MV-4-11 (cell line): ENCODE data around the gene TRIM9.
"Not testable (repeated sequence)": the region's sequence is repeated elsewhere in the genome, so short reads cannot be mapped to it uniquely, and the experiment has no call there.

Experiments used
- DNase-seq: peaks from one replicate; lab custom pipeline; 2025; lab: John Stamatoyannopoulos, UW

TRIM9 gene

DNA sequence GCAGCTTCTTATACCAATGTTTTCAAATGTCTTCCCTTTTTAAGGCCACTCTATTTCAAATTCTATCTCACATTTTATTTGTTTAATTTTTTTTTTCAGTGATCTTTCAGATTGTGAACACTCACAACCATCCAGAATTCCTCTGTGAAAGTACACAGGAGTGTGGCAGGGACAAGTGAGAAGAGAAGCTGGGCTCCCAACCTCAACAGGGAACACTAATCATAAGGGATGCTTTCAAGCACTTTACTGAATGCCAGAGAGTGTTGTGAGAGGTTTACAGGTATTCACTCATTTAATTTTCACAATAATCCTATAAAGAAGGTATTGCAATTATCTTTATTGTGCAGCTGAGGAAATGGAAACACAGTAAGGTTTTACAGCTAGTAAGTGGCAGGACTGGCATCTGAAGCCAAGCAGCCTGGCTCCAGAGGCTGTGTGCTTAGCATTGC is 90.5 kb downstream of the TRIM9 start:
- no peak for DNase-seq

DNA sequence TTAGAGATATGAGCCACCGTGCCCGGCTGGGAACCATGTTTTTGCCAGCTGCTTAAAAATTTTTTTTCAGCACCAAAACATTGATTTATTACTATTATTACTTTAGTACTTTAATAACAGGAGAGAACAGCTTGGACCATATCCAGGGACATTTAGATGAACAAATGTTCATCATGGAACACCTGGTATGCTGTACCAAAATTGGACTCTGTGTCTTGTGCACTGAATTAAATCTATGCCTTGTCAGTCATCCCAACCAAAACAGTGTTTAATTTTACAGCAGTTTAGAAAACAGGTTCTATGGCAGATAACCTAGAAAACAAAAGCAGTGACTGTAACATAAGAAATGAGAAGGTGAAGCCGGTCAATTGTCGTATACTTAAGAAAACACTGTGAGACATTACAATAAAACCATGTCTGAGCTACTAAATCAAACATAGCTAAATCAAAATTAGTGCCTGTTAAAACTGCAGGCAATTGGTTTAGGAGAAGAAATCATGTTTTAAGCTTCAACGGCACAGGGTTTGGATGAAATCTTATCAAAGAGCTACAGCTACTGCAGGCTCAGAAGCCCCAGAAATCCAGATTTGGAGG is 92.4 kb downstream of the TRIM9 start:
- no peak for DNase-seq

DNA sequence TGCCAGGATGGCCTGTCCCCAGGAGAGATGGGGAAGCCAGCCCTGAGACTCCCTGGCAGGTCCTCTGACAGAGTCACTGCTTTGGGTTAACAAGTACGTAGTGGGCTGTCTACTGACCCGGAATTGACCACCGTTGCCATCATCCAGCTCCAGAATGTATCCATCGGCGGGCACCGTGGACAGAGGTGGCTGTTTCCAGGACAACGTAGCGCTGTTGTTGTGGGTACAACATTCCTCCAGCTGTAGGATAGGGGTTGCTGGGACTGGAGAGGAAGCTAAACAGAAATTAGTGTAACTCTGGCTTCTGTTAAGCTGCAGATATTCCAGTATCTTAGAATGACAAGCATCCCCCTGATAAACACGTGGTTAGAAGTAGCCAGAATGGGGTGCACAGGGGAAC is 94.3 kb downstream of the TRIM9 start:
- DNase-seq: no peak

GRCh38 chr14:50999726-51000125 is 95.2 kb downstream of the TRIM9 start:
- DNase-seq: no peak

GRCh38 chr14:50998612-50999011 is 96.3 kb downstream of the TRIM9 start:
- DNase-seq: peak; percentile 63

DNA sequence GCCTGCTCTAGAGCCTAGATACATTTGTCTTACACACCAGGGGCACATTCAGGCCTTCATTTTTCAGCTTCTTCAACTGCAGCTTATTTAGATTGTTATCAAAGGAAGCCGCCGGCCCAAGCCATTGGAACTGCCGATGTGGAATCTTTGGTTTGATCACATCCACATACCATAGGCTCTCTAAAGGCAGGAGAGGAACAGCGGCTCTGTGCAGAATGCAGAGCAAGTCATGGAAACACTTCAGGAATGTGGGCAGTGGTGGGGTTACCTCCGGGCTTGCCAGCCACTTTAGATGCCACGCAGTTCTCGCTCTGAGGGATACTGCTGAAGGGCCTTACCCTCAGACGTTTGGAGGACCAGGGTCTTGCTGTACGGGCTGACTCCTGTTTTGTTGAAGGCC is 97.2 kb downstream of the TRIM9 start:
- no peak for DNase-seq

GRCh38 chr14:50994158-50994557 is 100.7 kb downstream of the TRIM9 start:
- not testable (repeated sequence) for DNase-seq

- DNase-seq: no peak
These were observed 109.0 kb downstream of the TRIM9 start for GRCh38 chr14:50985859-50986331.

- no peak for DNase-seq
These were observed 109.6 kb downstream of the TRIM9 start for GRCh38 chr14:50985124-50985858.

- no peak for DNase-seq
These were observed 110.7 kb downstream of the TRIM9 start for GRCh38 chr14:50984036-50984710.

- DNase-seq: no peak
These were observed 114.7 kb downstream of the TRIM9 start for GRCh38 chr14:50979941-50980850.

DNA sequence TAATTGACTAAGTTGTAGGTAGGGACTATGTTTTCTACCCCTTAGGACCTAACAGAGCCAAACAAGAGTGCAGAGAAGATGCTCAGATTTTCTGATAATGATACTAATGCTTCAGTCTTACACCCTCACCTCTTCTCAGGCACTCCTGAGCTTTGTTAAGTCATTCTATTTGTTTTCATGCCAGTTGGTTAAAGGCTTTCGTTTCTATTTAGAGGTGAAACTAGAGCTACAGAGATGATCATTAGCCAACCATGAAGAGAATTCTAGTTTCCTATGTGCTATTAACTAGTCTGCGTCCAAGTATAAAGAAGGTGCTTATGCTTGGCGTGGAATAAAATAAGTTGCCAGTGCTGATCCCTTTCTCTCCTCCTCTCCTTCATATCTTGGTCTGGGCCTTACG is 116.0 kb downstream of the TRIM9 start:
- DNase-seq: no peak

DNA sequence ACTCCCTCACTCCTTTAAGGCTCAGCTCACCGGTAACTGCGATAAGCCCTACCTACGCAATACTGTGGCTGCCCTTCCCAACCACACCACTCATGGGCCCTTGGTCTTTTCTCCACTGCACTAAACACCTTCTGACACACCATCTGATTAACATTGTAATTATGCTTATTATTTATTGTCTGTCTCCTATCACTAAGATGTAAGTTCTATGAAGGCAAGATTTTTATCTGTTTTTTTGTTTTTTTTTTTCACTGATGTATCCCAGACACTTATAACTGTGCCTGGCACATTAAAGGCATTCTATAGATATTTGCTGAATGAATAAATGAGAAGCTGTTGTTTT is 116.4 kb downstream of the TRIM9 start:
- no peak for DNase-seq

DNA sequence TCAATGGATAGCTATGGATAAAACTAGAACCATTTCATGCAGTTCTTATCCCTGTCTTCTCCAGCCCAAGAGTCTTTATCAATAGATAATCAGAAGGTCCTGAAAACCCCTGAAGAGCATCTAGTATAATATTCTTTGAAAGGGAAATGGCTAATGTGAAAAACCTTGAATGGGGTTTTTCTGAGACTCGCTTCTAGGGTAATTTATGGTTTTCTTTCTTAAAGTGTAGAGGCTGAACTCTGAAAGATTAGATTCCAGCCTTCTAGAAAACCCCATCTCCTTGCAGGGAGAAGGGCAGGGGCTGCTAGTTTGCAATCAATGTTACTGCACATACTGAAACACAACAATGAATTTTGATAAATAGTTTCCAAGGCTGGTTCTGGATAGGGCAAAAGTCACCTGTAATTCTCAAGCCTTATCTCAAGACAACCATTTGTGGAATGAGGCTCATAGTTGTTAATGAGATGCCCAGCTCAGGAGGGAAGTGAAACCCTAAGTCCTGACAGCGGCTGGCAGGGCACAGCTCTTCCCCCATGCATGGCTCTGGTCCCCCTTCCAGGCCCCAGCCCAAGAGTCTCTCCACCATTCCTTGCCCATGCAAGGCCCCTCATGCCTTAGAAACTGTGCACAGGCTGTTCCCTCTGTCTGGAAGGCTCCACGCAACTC is 116.9 kb downstream of the TRIM9 start:
- DNase-seq: peak; percentile 70

GRCh38 chr14:50974118-50974517 is 120.8 kb downstream of the TRIM9 start:
- DNase-seq: no peak

- no peak for DNase-seq
These were observed 122.2 kb downstream of the TRIM9 start for GRCh38 chr14:50972734-50973133.

DNA sequence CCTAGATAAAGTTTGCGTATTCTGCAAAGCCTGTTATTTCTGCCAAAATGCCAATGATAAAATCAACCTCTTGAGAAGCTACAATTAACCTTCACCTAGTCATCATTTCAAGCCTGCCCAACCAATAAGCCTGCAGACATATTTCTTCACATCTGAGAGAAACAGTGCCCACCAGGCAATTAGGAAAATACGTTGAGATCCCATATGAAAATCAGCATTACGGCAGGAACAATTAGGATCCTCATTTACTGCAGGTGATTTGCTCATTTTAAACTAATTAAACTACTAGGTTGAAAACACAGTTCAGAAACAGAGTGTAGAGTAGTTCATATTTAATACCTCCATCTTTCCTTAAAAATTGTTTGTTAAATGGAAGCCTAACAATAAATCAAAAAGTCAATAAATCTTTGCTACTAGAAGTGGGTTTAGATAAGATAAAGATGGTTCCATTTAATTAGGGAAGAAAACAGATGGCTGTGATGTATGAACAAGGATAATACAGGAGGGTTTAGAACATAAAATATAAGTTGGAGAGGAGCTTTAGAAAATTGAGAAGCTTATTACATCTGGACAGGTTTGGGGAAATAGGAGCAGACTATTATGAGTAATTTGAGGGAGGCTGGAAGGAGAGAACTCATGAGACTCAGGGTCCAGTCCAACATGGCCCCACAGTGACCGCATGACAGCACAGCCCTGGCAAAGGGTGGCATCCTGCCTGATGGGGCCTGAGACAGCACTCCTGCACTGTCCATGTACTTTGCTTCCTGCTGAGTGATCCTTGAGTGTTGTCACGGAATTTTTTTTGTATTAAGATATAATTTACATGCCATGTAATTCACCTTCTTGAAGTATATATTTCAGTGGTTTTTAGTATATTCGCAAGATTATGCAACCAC is 123.8 kb downstream of the TRIM9 start:
- DNase-seq: no peak

DNA sequence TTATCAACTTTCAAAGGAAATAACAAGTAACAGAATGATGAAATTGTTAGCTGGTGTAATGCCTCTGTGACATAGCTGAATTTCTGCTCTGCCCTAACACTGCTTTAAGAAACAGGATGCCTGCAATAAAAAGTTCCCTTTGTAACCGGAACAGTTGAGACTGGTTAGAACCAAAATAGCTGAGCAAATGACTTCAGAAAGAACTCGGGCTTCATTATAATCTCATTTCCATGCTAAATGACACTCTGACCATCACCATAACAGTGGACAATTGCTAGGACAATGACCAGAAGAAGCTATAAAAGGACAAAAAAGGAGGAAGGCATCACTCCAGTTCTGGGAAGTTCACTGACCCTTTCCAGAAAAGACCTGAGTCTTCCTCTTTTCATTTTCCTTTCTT is 127.1 kb downstream of the TRIM9 start:
- DNase-seq: peak; percentile 75

GRCh38 chr14:50967103-50967502 is 127.8 kb downstream of the TRIM9 start:
- DNase-seq: no peak

DNA sequence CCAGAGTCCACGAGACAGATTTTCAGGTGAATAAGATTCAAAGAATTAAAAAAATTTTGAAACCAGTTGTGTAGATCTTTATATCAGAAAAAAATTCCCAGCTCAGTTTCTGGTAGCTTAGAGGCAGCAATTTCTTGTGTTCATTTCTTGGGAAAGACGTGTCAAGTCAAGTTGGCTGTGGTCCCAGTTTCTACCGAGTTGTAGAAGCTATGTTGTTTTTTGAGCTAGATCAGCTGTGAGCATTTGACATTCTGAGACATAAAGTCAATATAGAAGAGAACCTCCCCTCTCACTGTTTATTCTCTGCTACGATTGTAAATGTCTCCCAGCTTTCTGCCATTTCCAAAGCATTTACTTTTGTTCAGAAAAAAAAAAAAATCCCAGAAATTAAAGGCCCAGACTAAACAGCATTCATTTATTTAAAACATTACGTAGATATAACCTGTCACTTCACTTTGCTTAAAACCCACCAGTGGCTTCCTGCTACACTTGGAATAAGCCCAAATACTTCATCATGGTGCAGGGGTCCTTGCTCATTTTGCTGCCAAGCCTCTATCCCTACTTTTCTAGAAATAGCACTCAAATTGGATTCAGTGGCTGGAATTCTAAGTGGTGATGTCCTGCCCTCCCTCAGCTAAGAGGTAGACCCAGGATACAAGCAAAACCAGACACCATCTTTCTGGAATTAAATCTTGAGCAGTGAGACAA is 130.1 kb downstream of the TRIM9 start:
- no peak for DNase-seq
